Epithelial cell of proximal tubule (primary cell): Measurements from ENCODE around the gene ZKSCAN3. TPM values are rescaled to one million over a fixed set of nuclear protein-coding genes. Genes with fewer than 3 reads are reported as not detected.

Source experiments
- DNase-seq: peaks from one replicate; pipeline ENCODE4 v3.0.0-alpha.2; 2011; ENCODE audit warnings: low read depth
- H3K4me3 ChIP-seq: 2 replicates; pipeline ENCODE4 v1.5.1; 2011; ENCODE audit warnings: low read depth, mild to moderate bottlenecking, low read length
- total RNA-seq: library from RNA; depleted of rRNA; stranded (reverse); fragments of >200 nt; gene quantifications from 2 replicates; pipeline ENCODE4 v1.2.3, GENCODE V29; 2015
- TF ChIP-seq, protein P1 (sequence below): conservative IDR thresholded peaks from 2 replicates; pipeline ENCODE4 v1.5.1; 2012; ENCODE audit warnings: low read depth, mild to moderate bottlenecking, low read length

The ZKSCAN3 gene
- total RNA-seq, 1 donor from 2014 or later: 3.6 TPM

DNA sequence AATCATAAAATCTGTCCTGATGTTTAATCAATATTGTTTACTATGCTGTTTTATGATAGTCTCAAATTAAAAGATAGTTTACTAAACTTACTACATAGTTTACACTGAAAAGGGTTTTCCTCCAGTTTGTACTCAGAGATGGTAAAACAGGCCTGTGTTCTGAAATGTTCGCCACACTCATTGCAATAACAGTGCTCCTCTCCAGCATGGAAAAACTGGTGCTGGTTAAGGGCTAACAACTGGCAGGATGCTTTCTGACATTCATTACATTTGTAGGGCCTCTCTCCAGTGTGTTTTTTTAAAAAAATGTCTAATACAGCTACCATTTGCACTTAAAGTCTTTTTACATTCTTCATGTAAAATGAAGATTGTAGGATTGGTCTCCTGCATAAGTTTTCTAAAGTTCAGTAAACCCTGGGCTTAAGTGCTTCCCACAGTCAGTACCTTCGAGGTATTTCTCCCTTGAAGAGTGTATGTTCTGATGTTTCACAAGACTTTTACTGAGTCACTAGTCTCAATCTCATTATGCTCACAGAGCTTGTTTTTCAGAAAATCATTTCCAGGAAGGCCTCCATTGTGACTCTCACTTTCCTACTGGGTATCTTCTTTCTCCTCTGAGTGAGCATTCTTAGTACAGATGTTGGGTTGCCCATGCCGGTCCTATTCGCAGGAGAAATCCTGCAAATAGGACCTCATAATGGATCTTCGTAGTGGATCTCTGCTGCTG lies 58.5 kb downstream of the ZKSCAN3 start:
- TF ChIP-seq, protein P1, sequence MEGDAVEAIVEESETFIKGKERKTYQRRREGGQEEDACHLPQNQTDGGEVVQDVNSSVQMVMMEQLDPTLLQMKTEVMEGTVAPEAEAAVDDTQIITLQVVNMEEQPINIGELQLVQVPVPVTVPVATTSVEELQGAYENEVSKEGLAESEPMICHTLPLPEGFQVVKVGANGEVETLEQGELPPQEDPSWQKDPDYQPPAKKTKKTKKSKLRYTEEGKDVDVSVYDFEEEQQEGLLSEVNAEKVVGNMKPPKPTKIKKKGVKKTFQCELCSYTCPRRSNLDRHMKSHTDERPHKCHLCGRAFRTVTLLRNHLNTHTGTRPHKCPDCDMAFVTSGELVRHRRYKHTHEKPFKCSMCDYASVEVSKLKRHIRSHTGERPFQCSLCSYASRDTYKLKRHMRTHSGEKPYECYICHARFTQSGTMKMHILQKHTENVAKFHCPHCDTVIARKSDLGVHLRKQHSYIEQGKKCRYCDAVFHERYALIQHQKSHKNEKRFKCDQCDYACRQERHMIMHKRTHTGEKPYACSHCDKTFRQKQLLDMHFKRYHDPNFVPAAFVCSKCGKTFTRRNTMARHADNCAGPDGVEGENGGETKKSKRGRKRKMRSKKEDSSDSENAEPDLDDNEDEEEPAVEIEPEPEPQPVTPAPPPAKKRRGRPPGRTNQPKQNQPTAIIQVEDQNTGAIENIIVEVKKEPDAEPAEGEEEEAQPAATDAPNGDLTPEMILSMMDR: no peak
- peak; percentile 84 for DNase-seq
- H3K4me3 ChIP-seq: no peak overlapping the region

GRCh38 chr6:28410767-28411166 lies 61.0 kb downstream of the ZKSCAN3 start:
- TF ChIP-seq, protein P1: no peak
- no peak for DNase-seq
- H3K4me3 ChIP-seq: no peak overlapping the region

DNA sequence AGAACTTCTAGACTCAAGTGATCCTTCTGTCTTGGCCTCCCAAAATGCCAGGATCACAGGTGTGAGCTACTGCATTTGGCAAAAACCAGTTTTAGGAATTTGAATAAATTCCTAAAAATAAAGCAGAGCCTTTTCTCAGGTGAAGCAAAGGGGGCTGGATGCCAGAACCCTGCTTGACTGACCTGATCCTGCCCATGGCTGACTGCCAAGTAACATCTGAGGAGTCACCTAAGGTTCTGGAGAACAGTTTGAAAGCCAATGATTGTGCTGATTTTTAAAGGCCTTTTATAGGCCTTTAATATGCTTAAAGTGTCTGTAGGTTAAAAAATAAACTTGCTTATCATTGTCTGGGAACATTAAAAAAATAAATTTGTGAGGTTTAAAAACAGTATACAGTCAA lies 63.9 kb downstream of the ZKSCAN3 start:
- TF ChIP-seq, protein P1: no peak
- H3K4me3 ChIP-seq: no peak overlapping the region
- DNase-seq: no peak

Other genes starting within 250 kb of the ZKSCAN3 start
- 6.7 and 7.4 TPM in 2 replicates for gene ZSCAN16, start 225.3 kb upstream of the ZKSCAN3 start, total RNA-seq
- 5.0 and 8.4 TPM in 2 replicates for gene ZKSCAN8, start 208.1 kb upstream of the ZKSCAN3 start, total RNA-seq
- 12.3 and 12.5 TPM in 2 replicates for gene ZSCAN9, start 124.7 kb upstream of the ZKSCAN3 start, total RNA-seq
- gene ZKSCAN4, start 97.7 kb upstream of the ZKSCAN3 start, total RNA-seq: 1.5 and 3.7 TPM in 2 replicates
- gene NKAPL, start 90.7 kb upstream of the ZKSCAN3 start, total RNA-seq: 0.17 and 0.65 TPM in 2 replicates
- 6.0 and 6.9 TPM in 2 replicates for gene ZSCAN26, start 82.8 kb upstream of the ZKSCAN3 start, total RNA-seq
- 5.2 and 7.1 TPM in 2 replicates for gene PGBD1, start 68.4 kb upstream of the ZKSCAN3 start, total RNA-seq
- 0.52 and 0.94 TPM in 2 replicates for gene ZSCAN31, start 13.8 kb upstream of the ZKSCAN3 start, total RNA-seq
- gene ZSCAN12, start 49.8 kb downstream of the ZKSCAN3 start, total RNA-seq: 4.8 and 4.9 TPM in 2 replicates
- 0.87 and 2.6 TPM in 2 replicates for gene ZSCAN23, start 93.5 kb downstream of the ZKSCAN3 start, total RNA-seq
- not detected in 2 replicates for gene GPX6, start 165.8 kb downstream of the ZKSCAN3 start, total RNA-seq
- not detected in 2 replicates for gene GPX5, start 175.9 kb downstream of the ZKSCAN3 start, total RNA-seq